ENCODE data around the gene KCNIP4.

KCNIP4 gene

GRCh38 chr4:20889901-20890300, 1058.7 kb downstream of the KCNIP4 start:
- Histone ChIP-seq H3K4me1 (ENCODE audit: control insufficient read depth, insufficient read depth, low read length) (no peaks in the 10 kb centered on the region), H3K27me3 (ENCODE audit: control insufficient read depth in 1 of 2, insufficient read depth in 2 of 2, low read length in 2 of 2) (no peaks in the 10 kb centered on the region), H3K9me3 (ENCODE audit: control insufficient read depth in 2 of 2, low read length in 2 of 2) (no peaks in the 10 kb centered on the region), H3K36me3 (ENCODE audit: control insufficient read depth in 2 of 2, insufficient read depth in 2 of 2, low read length in 2 of 2) (no peaks in the 10 kb centered on the region), H3K27ac (ENCODE audit: low read length) (no peak overlapping the region), H3K9ac (ENCODE audit: low read length in 2 of 2) (no peak overlapping the region), H3K4me3 (ENCODE audit: low read length in 2 of 2) (no peak overlapping the region)

- Histone ChIP-seq H3K9me3 (ENCODE audit: control insufficient read depth in 2 of 2, low read length in 2 of 2) (no peaks in the 10 kb centered on the region), H3K9ac (ENCODE audit: low read length in 2 of 2) (no peak overlapping the region), H3K4me1 (ENCODE audit: control insufficient read depth, insufficient read depth, low read length) (no peaks in the 10 kb centered on the region), H3K27me3 (ENCODE audit: control insufficient read depth in 1 of 2, insufficient read depth in 2 of 2, low read length in 2 of 2) (no peaks in the 10 kb centered on the region), H3K27ac (ENCODE audit: low read length) (no peak overlapping the region), H3K36me3 (ENCODE audit: control insufficient read depth in 2 of 2, insufficient read depth in 2 of 2, low read length in 2 of 2) (no peaks in the 10 kb centered on the region), H3K4me3 (ENCODE audit: low read length in 2 of 2) (no peak overlapping the region)
These were observed 1064.9 kb downstream of the KCNIP4 start for GRCh38 chr4:20883677-20884076.

GRCh38 chr4:20883231-20883630, 1065.3 kb downstream of the KCNIP4 start:
- Histone ChIP-seq H3K27me3 (ENCODE audit: control insufficient read depth in 1 of 2, insufficient read depth in 2 of 2, low read length in 2 of 2) (no peaks in the 10 kb centered on the region), H3K4me1 (ENCODE audit: control insufficient read depth, insufficient read depth, low read length) (no peaks in the 10 kb centered on the region), H3K27ac (ENCODE audit: low read length) (no peak overlapping the region), H3K4me3 (ENCODE audit: low read length in 2 of 2) (no peak overlapping the region), H3K36me3 (ENCODE audit: control insufficient read depth in 2 of 2, insufficient read depth in 2 of 2, low read length in 2 of 2) (no peaks in the 10 kb centered on the region), H3K9ac (ENCODE audit: low read length in 2 of 2) (no peak overlapping the region), H3K9me3 (ENCODE audit: control insufficient read depth in 2 of 2, low read length in 2 of 2) (no peaks in the 10 kb centered on the region)

- Histone ChIP-seq H3K4me3 (ENCODE audit: low read length in 2 of 2) (no peak overlapping the region), H3K4me1 (ENCODE audit: control insufficient read depth, insufficient read depth, low read length) (no peaks in the 10 kb centered on the region), H3K9ac (ENCODE audit: low read length in 2 of 2) (no peak overlapping the region), H3K36me3 (ENCODE audit: control insufficient read depth in 2 of 2, insufficient read depth in 2 of 2, low read length in 2 of 2) (no peaks in the 10 kb centered on the region), H3K27me3 (ENCODE audit: control insufficient read depth in 1 of 2, insufficient read depth in 2 of 2, low read length in 2 of 2) (no peaks in the 10 kb centered on the region), H3K9me3 (ENCODE audit: control insufficient read depth in 2 of 2, low read length in 2 of 2) (no peaks in the 10 kb centered on the region), H3K27ac (ENCODE audit: low read length) (no peak overlapping the region)
These were observed 1066.1 kb downstream of the KCNIP4 start for GRCh38 chr4:20882500-20882899.

- no peaks in the 10 kb centered on the region for H3K4me1 ChIP-seq (ENCODE audit: control insufficient read depth, insufficient read depth, low read length)
- H3K36me3 ChIP-seq (ENCODE audit: control insufficient read depth in 2 of 2, insufficient read depth in 2 of 2, low read length in 2 of 2) = no peaks in the 10 kb centered on the region
- H3K4me3 ChIP-seq (ENCODE audit: low read length in 2 of 2) = no peak overlapping the region
- no peaks in the 10 kb centered on the region for H3K9me3 ChIP-seq (ENCODE audit: control insufficient read depth in 2 of 2, low read length in 2 of 2)
- no peak overlapping the region for H3K27ac ChIP-seq (ENCODE audit: low read length)
- no peak overlapping the region for H3K9ac ChIP-seq (ENCODE audit: low read length in 2 of 2)
- no peaks in the 10 kb centered on the region for H3K27me3 ChIP-seq (ENCODE audit: control insufficient read depth in 1 of 2, insufficient read depth in 2 of 2, low read length in 2 of 2)
These were observed 1066.9 kb downstream of the KCNIP4 start for GRCh38 chr4:20881658-20882057.

- H3K36me3 ChIP-seq (ENCODE audit: control insufficient read depth in 2 of 2, insufficient read depth in 2 of 2, low read length in 2 of 2) = no peaks in the 10 kb centered on the region
- H3K9ac ChIP-seq (ENCODE audit: low read length in 2 of 2) = no peak overlapping the region
- H3K4me3 ChIP-seq (ENCODE audit: low read length in 2 of 2) = no peak overlapping the region
- H3K4me1 ChIP-seq (ENCODE audit: control insufficient read depth, insufficient read depth, low read length) = no peaks in the 10 kb centered on the region
- no peaks in the 10 kb centered on the region for H3K9me3 ChIP-seq (ENCODE audit: control insufficient read depth in 2 of 2, low read length in 2 of 2)
- H3K27ac ChIP-seq (ENCODE audit: low read length) = no peak overlapping the region
- no peaks in the 10 kb centered on the region for H3K27me3 ChIP-seq (ENCODE audit: control insufficient read depth in 1 of 2, insufficient read depth in 2 of 2, low read length in 2 of 2)
These were observed 1069.8 kb downstream of the KCNIP4 start for GRCh38 chr4:20878806-20879205.

- no peak overlapping the region for H3K9ac ChIP-seq (ENCODE audit: low read length in 2 of 2)
- H3K27me3 ChIP-seq (ENCODE audit: control insufficient read depth in 1 of 2, insufficient read depth in 2 of 2, low read length in 2 of 2) = no peaks in the 10 kb centered on the region
- no peaks in the 10 kb centered on the region for H3K9me3 ChIP-seq (ENCODE audit: control insufficient read depth in 2 of 2, low read length in 2 of 2)
- no peaks in the 10 kb centered on the region for H3K4me1 ChIP-seq (ENCODE audit: control insufficient read depth, insufficient read depth, low read length)
- H3K27ac ChIP-seq (ENCODE audit: low read length) = no peak overlapping the region
- no peaks in the 10 kb centered on the region for H3K36me3 ChIP-seq (ENCODE audit: control insufficient read depth in 2 of 2, insufficient read depth in 2 of 2, low read length in 2 of 2)
- H3K4me3 ChIP-seq (ENCODE audit: low read length in 2 of 2) = no peak overlapping the region
These were observed 1078.1 kb downstream of the KCNIP4 start for GRCh38 chr4:20870436-20870835.

GRCh38 chr4:20868108-20868507, 1080.5 kb downstream of the KCNIP4 start:
- Histone ChIP-seq H3K27me3 (ENCODE audit: control insufficient read depth in 1 of 2, insufficient read depth in 2 of 2, low read length in 2 of 2) (no peaks in the 10 kb centered on the region), H3K4me3 (ENCODE audit: low read length in 2 of 2) (no peak overlapping the region), H3K36me3 (ENCODE audit: control insufficient read depth in 2 of 2, insufficient read depth in 2 of 2, low read length in 2 of 2) (no peaks in the 10 kb centered on the region), H3K9ac (ENCODE audit: low read length in 2 of 2) (no peak overlapping the region), H3K27ac (ENCODE audit: low read length) (no peak overlapping the region), H3K4me1 (ENCODE audit: control insufficient read depth, insufficient read depth, low read length) (no peaks in the 10 kb centered on the region), H3K9me3 (ENCODE audit: control insufficient read depth in 2 of 2, low read length in 2 of 2) (no peaks in the 10 kb centered on the region)

- no peak overlapping the region for H3K4me3 ChIP-seq (ENCODE audit: low read length in 2 of 2)
- no peak overlapping the region for H3K9ac ChIP-seq (ENCODE audit: low read length in 2 of 2)
These were observed 1087.7 kb downstream of the KCNIP4 start for GRCh38 chr4:20860878-20861277.

GRCh38 chr4:20859097-20859781, 1089.3 kb downstream of the KCNIP4 start:
- H3K9me3 ChIP-seq (ENCODE audit: control insufficient read depth in 2 of 2, low read length in 2 of 2) = no peaks in the 10 kb centered on the region
- no peak overlapping the region for H3K4me3 ChIP-seq (ENCODE audit: low read length in 2 of 2)
- no peak overlapping the region for H3K9ac ChIP-seq (ENCODE audit: low read length in 2 of 2)
- no peaks in the 10 kb centered on the region for H3K36me3 ChIP-seq (ENCODE audit: control insufficient read depth in 2 of 2, insufficient read depth in 2 of 2, low read length in 2 of 2)
- H3K4me1 ChIP-seq (ENCODE audit: control insufficient read depth, insufficient read depth, low read length) = no peaks in the 10 kb centered on the region
- H3K27me3 ChIP-seq (ENCODE audit: control insufficient read depth in 1 of 2, insufficient read depth in 2 of 2, low read length in 2 of 2) = no peaks in the 10 kb centered on the region
- no peak overlapping the region for H3K27ac ChIP-seq (ENCODE audit: low read length)

More at GRCh38 chr4:20860878-20861277, 1087.7 kb downstream of the KCNIP4 start:
- Histone ChIP-seq H3K9me3 (ENCODE audit: control insufficient read depth in 2 of 2, low read length in 2 of 2) (no peaks in the 10 kb centered on the region), H3K27me3 (ENCODE audit: control insufficient read depth in 1 of 2, insufficient read depth in 2 of 2, low read length in 2 of 2) (no peaks in the 10 kb centered on the region), H3K4me1 (ENCODE audit: control insufficient read depth, insufficient read depth, low read length) (no peaks in the 10 kb centered on the region), H3K27ac (ENCODE audit: low read length) (no peak overlapping the region), H3K36me3 (ENCODE audit: control insufficient read depth in 2 of 2, insufficient read depth in 2 of 2, low read length in 2 of 2) (no peaks in the 10 kb centered on the region)

GRCh38 chr4:20857081-20857480, 1091.5 kb downstream of the KCNIP4 start:
- Histone ChIP-seq H3K4me1 (ENCODE audit: control insufficient read depth, insufficient read depth, low read length) (no peaks in the 10 kb centered on the region), H3K27me3 (ENCODE audit: control insufficient read depth in 1 of 2, insufficient read depth in 2 of 2, low read length in 2 of 2) (no peaks in the 10 kb centered on the region), H3K4me3 (ENCODE audit: low read length in 2 of 2) (no peak overlapping the region), H3K36me3 (ENCODE audit: control insufficient read depth in 2 of 2, insufficient read depth in 2 of 2, low read length in 2 of 2) (no peaks in the 10 kb centered on the region), H3K27ac (ENCODE audit: low read length) (no peak overlapping the region), H3K9me3 (ENCODE audit: control insufficient read depth in 2 of 2, low read length in 2 of 2) (no peaks in the 10 kb centered on the region), H3K9ac (ENCODE audit: low read length in 2 of 2) (no peak overlapping the region)
